IPS DF 6.9 (cell line): Measurements from ENCODE around the gene ARHGEF3.

ENCODE experiments used
- DNase-seq: peaks from one replicate; pipeline ENCODE4 v3.0.0-alpha.2; 2013; ENCODE audit warnings: low read depth, low spot score
- H3K27ac ChIP-seq: one replicate; pipeline ENCODE4 v1.5.1; 2013; ENCODE audit warnings: low read length, control low read depth
- H3K27me3 ChIP-seq: 2 replicates; pipeline ENCODE4 v1.6.1; 2013; ENCODE audit warnings: mild to moderate bottlenecking, low read length; ENCODE audit not compliant: control insufficient read depth, insufficient read depth
- H3K36me3 ChIP-seq: 2 replicates; pipeline ENCODE4 v1.6.1; 2013; ENCODE audit warnings: low read length; ENCODE audit not compliant: control insufficient read depth, insufficient read depth
- H3K4me1 ChIP-seq: 2 replicates; pipeline ENCODE4 v1.6.1; 2013; ENCODE audit warnings: low read length; ENCODE audit not compliant: control insufficient read depth, insufficient read depth
- H3K4me3 ChIP-seq: 2 replicates; pipeline ENCODE4 v1.5.1; 2013; ENCODE audit warnings: mild to moderate bottlenecking, low read length
- H3K9me3 ChIP-seq: 2 replicates; pipeline ENCODE4 v1.6.1; 2013; ENCODE audit warnings: low read length, inconsistent platforms; ENCODE audit not compliant: control insufficient read depth, insufficient read depth
- WGBS: extraction: QIAGEN DNeasy Blood & Tissue Kit; methylation state at CpG from one replicate; pipeline ENCODE4 v1.1.7; 2013; ENCODE audit warnings: mixed read lengths, missing lambda C conversion rate; ENCODE audit not compliant: insufficient read length, insufficient coverage; 5-methylcytosine and 5-hydroxymethylcytosine counted together

ARHGEF3 gene

DNA sequence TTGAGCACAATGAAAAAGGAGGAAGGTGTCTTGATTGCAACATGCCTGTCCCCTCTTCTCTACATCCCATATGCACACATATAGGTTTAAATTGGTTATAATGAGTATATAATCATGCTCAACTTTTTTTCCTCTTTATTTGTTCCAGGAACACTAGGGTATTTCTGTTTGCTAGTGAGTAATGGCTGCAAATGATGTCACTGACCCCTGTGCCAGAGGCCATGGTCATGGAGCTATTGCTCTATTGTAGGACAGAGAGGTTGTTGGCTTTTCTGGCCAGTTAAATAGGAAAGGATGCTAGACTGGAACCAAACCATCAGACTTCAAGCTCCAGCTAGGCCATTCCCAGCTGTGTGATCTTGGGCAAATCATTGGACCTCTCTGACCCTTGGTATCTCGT lies 9.6 kb downstream of the ARHGEF3 start:
- no CpG with 5 or more reads among the region's 1 CpG for WGBS
- H3K9me3 ChIP-seq, result no peaks in the 10 kb centered on the region
- DNase-seq, result no peak
- H3K36me3 ChIP-seq, result no peaks in the 10 kb centered on the region
- H3K27me3 ChIP-seq, result no peaks in the 10 kb centered on the region
- no peaks in the 10 kb centered on the region for H3K4me1 ChIP-seq
- H3K4me3 ChIP-seq, result no peak overlapping the region
- H3K27ac ChIP-seq, result no peak overlapping the region

DNA sequence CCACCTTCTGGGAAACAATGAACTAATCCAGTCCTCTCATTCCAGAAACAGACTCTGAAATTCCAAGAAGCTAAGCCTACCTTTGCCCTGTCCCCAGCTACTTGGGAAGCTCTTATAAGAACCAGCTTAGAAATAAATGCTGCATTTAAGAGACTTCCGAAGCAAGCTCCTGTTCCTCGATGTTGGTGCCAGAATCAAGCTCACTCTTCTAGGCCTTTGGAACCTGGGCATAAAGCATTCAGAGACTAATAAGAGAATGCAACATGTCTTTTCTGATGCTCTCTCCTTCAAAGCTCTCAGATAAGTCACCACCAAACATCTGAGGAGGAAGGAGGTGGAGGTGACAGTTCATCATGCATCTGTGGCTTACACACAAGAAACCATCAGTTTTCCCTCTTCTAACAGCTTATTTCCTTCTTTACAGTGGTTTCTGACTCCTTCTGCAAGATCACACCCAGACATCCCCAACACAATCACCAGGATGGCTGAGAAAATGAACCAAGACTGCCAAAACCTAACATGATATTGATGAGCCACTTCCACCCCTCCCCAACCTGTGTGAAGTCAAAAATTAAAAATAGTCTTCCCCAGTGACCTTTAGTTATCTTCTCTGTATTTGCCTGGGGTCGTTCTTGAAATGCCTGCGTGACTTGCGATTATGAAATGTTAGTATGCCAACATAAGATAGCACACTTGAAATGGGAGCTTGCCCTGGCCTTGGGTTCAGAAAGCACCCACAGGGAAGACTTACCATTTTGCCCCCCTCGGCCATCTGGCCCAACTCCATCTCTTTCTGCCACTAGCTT lies 11.5 kb downstream of the ARHGEF3 start:
- Histone ChIP-seq H3K9me3 (no peaks in the 10 kb centered on the region), H3K4me1 (no peaks in the 10 kb centered on the region), H3K4me3 (no peak overlapping the region), H3K27ac (no peak overlapping the region), H3K27me3 (no peaks in the 10 kb centered on the region), H3K36me3 (no peaks in the 10 kb centered on the region)
- no peak for DNase-seq
- WGBS, result no CpG with 5 or more reads among the region's 6 CpGs

DNA sequence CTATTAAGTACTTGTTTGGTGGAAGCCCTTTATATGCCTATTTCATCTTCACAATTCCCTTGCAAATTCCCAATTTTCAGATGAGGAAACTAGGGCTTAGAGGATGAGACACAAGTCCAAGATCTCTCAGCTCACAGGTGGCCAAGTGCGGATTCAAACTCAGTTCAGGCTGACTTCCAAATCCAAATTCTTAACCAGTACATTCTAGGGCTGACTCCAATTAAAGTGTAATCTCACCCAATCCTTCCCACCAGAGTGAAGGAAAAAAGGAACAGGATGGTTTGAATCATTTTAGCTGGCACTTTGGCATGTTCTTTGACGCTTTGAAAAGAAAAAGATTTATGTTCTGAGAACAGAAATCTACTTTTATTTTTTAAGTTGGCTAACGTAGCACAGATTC lies 12.7 kb downstream of the ARHGEF3 start:
- DNase-seq, result no peak
- Histone ChIP-seq H3K4me3 (no peak overlapping the region), H3K36me3 (no peaks in the 10 kb centered on the region), H3K4me1 (no peaks in the 10 kb centered on the region), H3K27me3 (no peaks in the 10 kb centered on the region), H3K27ac (no peak overlapping the region), H3K9me3 (no peaks in the 10 kb centered on the region)
- no CpG with 5 or more reads among the region's 3 CpGs for WGBS

DNA sequence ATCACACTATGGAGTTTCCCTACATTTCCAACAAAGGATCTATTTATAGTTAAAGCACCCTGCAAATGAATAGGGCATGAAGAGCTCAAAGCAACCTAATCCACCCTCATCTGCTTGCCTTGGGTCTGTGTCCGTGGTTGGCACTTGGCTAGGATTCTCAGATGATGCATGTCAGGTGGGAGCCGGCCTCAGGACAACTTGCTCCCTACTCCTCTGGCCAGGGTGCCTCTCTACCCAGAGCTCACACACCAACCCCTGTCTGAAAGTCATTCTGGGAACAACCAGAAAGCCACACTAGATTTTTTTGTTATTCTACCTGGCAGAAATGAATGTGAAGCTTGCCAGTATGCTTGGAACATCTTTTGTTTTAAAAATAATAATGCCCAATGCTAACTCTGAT lies 13.2 kb downstream of the ARHGEF3 start:
- Histone ChIP-seq H3K9me3 (no peaks in the 10 kb centered on the region), H3K4me1 (no peaks in the 10 kb centered on the region), H3K27me3 (no peaks in the 10 kb centered on the region), H3K27ac (no peak overlapping the region), H3K4me3 (no peak overlapping the region), H3K36me3 (no peaks in the 10 kb centered on the region)
- DNase-seq, result no peak
- no CpG with 5 or more reads among the region's 2 CpGs for WGBS

DNA sequence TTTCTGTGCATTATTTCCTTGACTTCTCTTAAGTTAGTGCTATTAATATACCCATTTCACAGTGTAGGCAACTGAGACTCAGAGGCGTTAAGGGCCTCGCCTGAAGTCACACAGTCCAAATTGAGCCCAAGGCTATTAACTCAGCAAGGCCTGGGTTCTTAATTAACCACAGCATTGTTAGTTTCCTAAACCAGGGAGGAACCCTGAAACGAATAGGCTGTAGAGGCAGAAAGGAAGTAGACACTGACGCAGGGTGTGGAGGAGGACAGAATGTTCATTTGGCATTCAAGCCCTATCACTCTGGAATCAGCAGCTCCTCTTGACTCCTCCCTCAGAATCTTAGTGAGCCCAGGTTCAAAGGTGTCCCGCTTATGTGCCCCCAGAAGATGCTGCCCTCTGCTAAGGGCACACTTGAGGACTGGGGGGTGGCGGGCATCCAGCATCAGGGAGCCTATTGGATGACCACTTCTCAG lies 13.9 kb downstream of the ARHGEF3 start:
- H3K4me1 ChIP-seq, result no peaks in the 10 kb centered on the region
- no CpG with 5 or more reads among the region's 6 CpGs for WGBS
- no peak overlapping the region for H3K27ac ChIP-seq
- no peaks in the 10 kb centered on the region for H3K9me3 ChIP-seq
- DNase-seq, result no peak
- H3K36me3 ChIP-seq, result no peaks in the 10 kb centered on the region
- H3K4me3 ChIP-seq, result no peak overlapping the region
- no peaks in the 10 kb centered on the region for H3K27me3 ChIP-seq

DNA sequence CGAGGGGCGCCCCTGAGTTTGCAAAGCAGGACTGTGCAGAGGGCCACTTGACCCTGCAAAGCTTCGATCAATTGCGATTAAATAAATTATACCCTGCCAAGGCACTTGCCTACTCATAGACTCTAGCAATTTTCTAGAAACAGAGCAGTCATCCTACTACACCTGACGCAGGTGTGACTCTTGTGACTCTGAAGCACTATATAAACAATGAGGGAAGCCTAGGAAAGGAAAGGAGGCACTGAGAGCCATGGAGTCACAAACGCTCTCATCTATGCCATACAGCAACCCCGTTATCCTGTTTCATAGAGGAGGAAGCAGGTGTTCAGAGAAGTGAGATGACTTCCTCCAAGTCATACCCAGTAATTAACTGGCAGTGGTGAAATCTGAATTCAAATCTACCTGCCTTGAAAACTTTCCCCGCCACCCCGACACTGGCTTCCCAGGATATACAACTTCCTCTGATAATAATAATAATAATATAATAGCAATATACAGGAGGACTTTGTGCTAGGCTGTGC lies 14.4 kb downstream of the ARHGEF3 start:
- Histone ChIP-seq H3K4me3 (no peak overlapping the region), H3K4me1 (no peaks in the 10 kb centered on the region)
- WGBS, result no CpG with 5 or more reads among the region's 9 CpGs

DNA sequence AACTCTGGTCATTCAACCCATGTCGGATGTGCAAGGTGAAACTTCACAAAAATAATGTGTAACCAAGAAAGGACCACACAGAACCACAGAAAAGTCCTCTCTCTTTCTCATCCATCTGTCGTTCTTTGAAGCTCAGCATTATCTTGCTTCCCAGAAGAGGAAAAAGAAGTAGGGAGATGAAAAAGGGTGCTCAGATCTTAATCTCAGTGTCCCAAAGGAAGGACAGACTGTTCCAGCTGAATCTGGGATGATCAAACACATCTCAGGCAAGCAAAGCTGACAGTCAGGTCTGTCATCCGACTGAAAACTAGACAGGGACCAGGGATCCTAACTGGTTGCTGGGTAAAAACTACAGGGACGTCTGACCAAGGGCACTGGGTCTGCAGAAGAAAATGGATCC lies 16.2 kb downstream of the ARHGEF3 start:
- DNase-seq, result no peak
- H3K27ac ChIP-seq, result no peak overlapping the region
- no CpG with 5 or more reads among the region's 4 CpGs for WGBS
- no peak overlapping the region for H3K4me3 ChIP-seq
- H3K36me3 ChIP-seq, result no peaks in the 10 kb centered on the region
- no peaks in the 10 kb centered on the region for H3K9me3 ChIP-seq
- no peaks in the 10 kb centered on the region for H3K4me1 ChIP-seq
- H3K27me3 ChIP-seq, result no peaks in the 10 kb centered on the region

More for the DNA sequence above, 14.4 kb downstream of the ARHGEF3 start:
- H3K36me3 ChIP-seq, result no peaks in the 10 kb centered on the region
- no peak for DNase-seq
- no peak overlapping the region for H3K27ac ChIP-seq
- H3K9me3 ChIP-seq, result no peaks in the 10 kb centered on the region
- no peaks in the 10 kb centered on the region for H3K27me3 ChIP-seq

DNA sequence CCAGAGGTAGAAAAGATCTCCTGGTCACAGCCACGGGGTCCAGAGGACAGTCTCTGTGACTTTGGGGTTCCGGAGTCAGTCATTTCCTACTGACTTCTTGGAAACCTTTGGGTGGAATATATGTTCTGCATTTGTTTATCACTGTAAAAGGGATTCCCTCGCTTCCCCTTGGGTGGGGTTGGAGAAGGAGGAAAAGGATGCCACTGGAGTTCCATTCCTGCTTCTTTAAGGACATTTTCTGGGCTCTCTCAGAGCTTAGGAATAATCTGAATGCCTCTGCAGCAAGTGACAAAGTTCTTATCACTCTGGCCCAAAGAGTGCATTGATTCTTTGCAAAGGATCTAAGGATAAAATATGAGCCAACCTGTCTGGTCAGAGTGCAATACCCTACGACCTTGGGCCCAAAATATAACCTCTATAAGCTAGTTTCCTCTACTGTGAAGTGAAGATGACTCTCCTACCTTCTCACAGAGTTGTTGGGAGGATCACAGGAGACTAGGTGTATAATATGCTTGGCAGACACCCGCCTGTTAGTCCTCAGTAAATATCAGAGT lies 17.2 kb downstream of the ARHGEF3 start:
- Histone ChIP-seq H3K4me1 (no peaks in the 10 kb centered on the region), H3K27me3 (no peaks in the 10 kb centered on the region), H3K27ac (no peak overlapping the region), H3K4me3 (no peak overlapping the region), H3K9me3 (no peaks in the 10 kb centered on the region), H3K36me3 (no peaks in the 10 kb centered on the region)
- no CpG with 5 or more reads among the region's 5 CpGs for WGBS
- DNase-seq, result no peak

DNA sequence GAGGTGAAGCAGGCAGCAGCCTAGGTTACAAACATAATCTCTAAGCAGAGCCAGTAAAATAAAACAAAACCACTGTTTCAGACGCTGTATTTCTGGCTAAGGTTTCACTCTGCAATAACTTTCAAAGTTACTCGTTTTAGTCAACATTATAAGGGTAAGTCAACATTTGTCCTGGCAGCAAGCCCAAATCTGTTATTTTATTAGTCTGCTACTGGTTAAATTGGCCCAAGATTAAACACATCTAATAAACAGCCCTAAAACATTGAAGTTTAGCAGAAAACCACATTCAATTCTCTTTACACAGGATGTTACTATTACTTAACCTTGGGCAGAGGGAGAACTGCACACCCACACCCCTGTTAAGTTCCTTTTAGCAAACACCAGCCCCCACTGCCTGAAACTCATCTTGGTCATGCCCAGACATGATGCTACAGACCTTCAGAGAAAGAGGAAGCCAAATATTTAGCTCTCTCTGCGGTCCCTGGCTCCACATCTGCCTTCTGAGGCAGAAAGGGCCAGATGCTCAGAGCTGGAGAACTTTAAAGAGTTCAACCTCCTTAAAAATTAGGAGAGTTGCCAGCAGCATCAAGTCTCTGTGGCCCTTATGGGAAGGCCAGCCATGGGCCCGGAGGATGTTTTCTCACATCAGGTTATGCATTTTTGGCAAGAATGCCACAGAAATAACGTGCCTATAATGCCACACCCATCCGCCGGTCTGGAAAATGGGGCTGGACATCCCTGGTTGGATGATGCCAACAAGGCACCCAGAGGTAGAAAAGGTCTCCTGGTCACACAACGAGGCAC lies 17.9 kb downstream of the ARHGEF3 start:
- Histone ChIP-seq H3K36me3 (no peaks in the 10 kb centered on the region), H3K4me1 (no peaks in the 10 kb centered on the region), H3K27ac (no peak overlapping the region), H3K9me3 (no peaks in the 10 kb centered on the region), H3K4me3 (no peak overlapping the region), H3K27me3 (no peaks in the 10 kb centered on the region)
- no peak for DNase-seq
- no CpG with 5 or more reads among the region's 8 CpGs for WGBS

DNA sequence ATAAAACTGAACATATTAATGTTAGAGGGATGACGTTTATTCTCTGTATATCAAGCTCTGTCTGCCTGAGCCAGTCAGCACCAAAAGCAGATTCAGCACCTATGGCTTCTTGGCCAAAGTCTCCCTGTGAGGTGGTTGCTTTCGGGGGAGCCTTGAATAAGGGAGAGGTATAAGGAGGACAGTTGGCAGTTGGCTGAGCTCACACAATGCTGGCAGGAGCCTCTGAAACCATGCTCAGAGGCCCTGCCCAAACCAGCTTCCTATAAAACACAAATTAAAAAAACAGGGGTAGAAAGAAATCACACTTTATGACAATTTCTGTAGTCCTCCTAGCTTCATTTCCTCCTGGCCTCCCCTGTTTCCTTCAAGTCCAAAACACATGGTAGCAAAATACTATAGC lies 18.8 kb downstream of the ARHGEF3 start:
- no peaks in the 10 kb centered on the region for H3K36me3 ChIP-seq
- DNase-seq, result no peak
- H3K4me1 ChIP-seq, result no peaks in the 10 kb centered on the region
- no peak overlapping the region for H3K27ac ChIP-seq
- no peaks in the 10 kb centered on the region for H3K27me3 ChIP-seq
- H3K4me3 ChIP-seq, result no peak overlapping the region
- no peaks in the 10 kb centered on the region for H3K9me3 ChIP-seq
- no CpG with 5 or more reads among the region's 2 CpGs for WGBS
